ENCODE measurements around the gene SEC23A.

DNA sequence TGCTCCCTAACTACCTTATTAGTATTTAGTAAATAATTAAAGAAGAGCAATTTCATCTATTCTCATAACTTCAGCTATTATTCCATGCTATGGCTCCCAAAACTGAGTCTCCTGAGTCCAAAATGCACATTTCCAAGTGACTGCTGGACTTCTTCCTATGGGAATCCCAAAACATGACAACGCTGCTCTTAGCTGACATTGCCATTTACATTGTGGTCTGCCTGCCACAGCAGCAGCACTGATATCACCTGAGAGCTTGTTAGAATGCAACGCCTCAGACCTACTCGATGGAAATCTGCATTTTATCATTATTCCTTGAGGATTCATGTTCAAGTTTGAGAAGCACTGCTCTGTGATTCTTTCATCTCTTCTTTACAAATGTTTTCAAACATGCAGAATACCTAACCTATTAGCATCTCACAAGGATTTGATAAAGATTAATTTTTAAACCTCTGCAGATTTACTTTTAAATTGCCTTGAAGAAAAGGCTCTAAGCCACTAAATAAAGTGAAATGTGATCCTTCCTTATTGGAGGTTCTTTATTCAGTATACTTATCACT, 77.7 kb downstream of the SEC23A start:
- TF ChIP-seq CTCF (tag by site-specific recombination; IDR thresholded peaks at IDR 0.05) (no peak), SP2 (tag by site-specific recombination; IDR thresholded peaks at IDR 0.05) (no peak), ZNF398 (tag by site-specific recombination; IDR thresholded peaks at IDR 0.05) (no peak)

All from HEK293 (cell line).